ENCODE measurements around the gene MARCHF10. TPM values are rescaled to one million over a fixed set of nuclear protein-coding genes. Genes with fewer than 3 reads are reported as not detected.

MARCHF10 gene
- total RNA-seq, 1 donor from 2014 or later: not detected

DNA sequence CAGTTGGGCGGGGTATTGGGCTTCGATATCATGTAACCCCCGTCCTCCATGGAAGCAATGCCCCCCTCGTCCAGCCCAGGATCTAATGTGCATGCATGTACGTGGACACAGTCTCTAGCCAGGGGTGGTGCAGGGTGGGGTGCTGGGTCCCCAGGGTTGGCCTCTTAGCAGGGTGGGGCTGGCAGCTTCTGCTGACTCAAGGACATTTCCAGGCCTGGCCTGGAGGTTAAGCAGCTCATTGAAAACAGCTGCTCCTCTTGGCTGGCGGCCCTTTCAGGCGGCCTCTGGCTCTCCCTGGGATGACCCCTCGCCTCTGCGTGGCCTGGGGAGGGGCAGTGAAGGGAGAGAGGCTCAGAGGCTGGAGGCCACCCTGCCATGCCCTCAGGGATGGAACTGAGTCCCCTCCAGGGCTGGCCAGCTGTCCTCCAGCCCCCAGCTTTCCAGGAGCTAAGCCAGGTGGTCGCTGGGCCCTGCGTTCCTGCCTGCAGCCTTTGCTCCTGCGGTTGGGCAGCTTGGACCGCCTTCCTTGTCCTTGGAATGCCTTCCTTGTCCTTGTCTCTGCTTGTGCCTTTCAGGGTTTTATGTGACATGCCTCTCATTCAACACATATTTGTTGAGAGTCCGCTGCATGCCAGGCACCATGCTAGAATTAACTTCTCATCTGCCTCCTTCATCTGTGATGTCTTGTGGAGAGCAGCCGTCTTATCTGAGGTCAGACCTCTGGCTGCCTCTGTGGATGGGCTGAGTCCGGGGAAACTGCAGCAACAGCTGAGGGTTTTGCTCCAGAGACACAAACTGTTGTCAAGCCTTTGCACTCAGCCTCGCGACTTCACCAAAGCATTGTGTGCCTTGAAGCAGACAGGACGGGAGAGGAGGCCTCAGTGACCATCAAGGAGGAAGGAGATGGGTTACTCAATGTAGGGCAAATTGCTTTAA, 154.0 kb downstream of the MARCHF10 start:
- peaks cover 20% of the 10 kb centered on the region for H3K4me1 Mint-ChIP-seq
- no peak for DNase-seq
- no peaks in the 10 kb centered on the region for H3K9me3 Mint-ChIP-seq
- intact Hi-C loops (cut with micrococcal nuclease): loop anchor here (1.0 kb wide), 3 partner anchors 26 to 311 kb away; no protein-coding TSS in a partner anchor
- H3K27me3 Mint-ChIP-seq: peaks cover 69% of the 10 kb centered on the region
- peak overlapping the region; percentile 27 for H3K27ac Mint-ChIP-seq
- H3K4me3 Mint-ChIP-seq: peak overlapping the region; percentile 84
- no peaks in the 10 kb centered on the region for H3K36me3 Mint-ChIP-seq (ENCODE audit: low read depth)

DNA sequence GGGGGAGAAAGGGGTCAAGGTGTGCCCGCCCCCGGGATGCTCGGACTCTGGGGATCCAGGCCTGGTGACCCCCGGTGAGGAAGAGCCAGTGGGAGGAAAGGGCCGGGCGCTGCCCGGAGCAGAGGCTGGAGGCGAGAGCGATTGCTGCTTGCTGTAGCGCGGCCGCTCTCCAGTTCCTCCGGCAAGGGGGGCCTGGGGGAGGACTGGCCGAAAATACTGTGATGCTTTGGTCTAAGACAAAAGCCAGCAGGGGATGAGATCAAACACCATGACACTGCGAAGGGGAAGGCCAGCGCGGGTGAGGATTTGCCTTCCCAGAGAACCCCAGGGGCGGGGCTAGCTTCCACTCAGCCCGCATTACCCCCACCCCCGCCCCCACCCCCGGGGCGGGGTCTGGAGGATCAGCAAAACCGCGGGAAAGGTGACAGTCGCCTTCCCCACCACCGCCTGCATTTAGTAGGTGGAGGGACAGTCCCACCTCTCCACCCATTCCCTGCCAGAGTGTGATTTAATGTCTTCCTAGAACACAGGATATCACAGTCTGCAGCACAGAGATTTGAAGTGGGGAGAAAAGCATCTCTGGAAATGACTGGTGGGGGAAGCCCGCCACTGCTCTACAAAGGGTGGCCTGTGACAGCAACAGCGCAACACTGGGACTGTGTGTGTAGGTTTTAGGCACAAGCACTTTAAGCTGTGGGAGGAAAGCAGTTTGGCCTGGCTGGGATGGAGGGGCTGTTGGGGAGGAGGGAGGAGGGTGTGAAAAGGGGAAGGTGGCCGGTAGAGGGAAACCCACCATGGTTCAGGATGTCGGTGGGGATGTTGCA, 154.9 kb downstream of the MARCHF10 start:
- Mint-ChIP-seq H3K27me3 (peaks cover 72% of the 10 kb centered on the region), H3K9me3 (no peaks in the 10 kb centered on the region), H3K4me3 (peak overlapping the region; percentile 84), H3K4me1 (peaks cover 20% of the 10 kb centered on the region), H3K36me3 (ENCODE audit: low read depth) (no peaks in the 10 kb centered on the region), H3K27ac (peak overlapping the region; percentile 27)
- intact Hi-C loops (cut with micrococcal nuclease): loop anchor here (1.0 kb wide), 3 partner anchors 25 to 312 kb away; no protein-coding TSS in a partner anchor
- peak; percentile 91 for DNase-seq

DNA sequence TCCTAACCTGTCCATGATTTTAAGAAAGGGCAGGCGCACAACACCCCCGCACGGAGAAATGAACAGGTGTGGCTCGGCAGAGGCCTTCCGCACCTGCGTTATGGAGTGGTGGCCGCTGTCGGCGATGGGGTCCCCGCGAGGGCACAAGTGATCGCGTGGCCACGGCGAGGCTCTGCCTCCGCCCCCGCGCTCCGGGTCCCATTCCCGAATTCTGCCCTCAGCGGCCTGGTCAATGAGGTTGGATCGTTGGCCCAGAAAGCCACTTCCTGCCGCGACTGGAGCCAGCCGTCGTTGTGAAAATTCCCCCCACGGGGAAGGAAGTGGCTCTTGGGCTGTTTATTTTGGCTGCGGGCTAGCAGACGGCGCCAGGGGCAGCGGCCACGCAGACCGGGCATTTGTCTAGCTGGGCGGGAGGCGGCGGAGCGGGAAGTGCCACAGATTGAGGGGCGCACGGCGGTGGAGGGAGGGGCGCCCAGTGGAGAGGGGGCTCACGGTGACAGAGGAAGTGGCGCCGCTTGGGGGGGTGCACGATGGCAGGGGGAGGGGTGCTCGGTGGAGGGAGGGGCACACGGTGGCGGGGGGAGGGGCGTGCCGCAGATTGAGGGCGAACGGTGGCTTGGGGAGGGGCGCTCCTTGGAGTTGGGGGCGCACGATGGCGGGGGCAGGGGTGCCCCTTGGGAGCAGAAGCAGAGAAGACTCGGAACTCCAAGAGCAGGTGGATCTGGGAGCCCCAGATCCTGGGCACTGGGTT, 155.7 kb downstream of the MARCHF10 start:
- H3K27me3 Mint-ChIP-seq: peaks cover 70% of the 10 kb centered on the region
- no peaks in the 10 kb centered on the region for H3K36me3 Mint-ChIP-seq (ENCODE audit: low read depth)
- H3K4me1 Mint-ChIP-seq: peaks cover 20% of the 10 kb centered on the region
- no peaks in the 10 kb centered on the region for H3K9me3 Mint-ChIP-seq
- peak overlapping the region; percentile 80 for H3K27ac Mint-ChIP-seq
- DNase-seq: peak; percentile 75
- H3K4me3 Mint-ChIP-seq: peak overlapping the region; percentile 84
- intact Hi-C loops (cut with micrococcal nuclease): loop anchor here (1.0 kb wide), 3 partner anchors 24 to 313 kb away; no protein-coding TSS in a partner anchor

Other genes starting within 250 kb of the MARCHF10 start
- 2.4 and 2.9 TPM in 2 replicates for gene MRC2, start 180.6 kb downstream of the MARCHF10 start, total RNA-seq
- 0.58 and 0.92 TPM in 2 replicates for gene TANC2, start 157.9 kb upstream of the MARCHF10 start, total RNA-seq

All from activated CD4-positive, alpha-beta T cell treated with anti-CD3 and anti-CD28 coated beads, Interleukin-2, amount 10 ng/mL, durations not matched to agents 24 days and 14 days (primary cell).